Hematopoietic multipotent progenitor cell treated with erythropoietin and hydrocortisone succinate and interleukin-3 and kit ligand, for 15 days (in vitro differentiated cells): ENCODE data around the gene CTDSP1.
A peak's percentile ranks its signal among the peaks of the same experiment; 100 is the strongest.

Source experiments
- DNase-seq: peaks from one replicate; pipeline ENCODE4 v3.0.0-alpha.2; 2015; ENCODE audit warnings: low spot score

Gene CTDSP1

DNA sequence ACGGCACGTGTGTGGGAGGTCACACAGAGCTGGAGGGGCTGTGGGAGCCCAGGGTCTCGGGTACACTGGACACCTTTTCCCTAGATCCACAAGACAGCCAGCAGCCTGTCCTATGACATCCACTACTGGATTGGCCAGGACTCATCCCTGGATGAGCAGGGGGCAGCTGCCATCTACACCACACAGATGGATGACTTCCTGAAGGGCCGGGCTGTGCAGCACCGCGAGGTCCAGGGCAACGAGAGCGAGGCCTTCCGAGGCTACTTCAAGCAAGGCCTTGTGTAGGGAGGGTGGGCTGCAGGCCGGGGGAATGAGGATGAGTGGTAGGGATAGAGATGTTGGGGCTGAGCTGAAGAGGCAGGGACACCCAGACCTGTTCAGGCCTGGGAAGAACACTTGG, 25.9 kb downstream of the CTDSP1 start:
- no peak for DNase-seq

DNA sequence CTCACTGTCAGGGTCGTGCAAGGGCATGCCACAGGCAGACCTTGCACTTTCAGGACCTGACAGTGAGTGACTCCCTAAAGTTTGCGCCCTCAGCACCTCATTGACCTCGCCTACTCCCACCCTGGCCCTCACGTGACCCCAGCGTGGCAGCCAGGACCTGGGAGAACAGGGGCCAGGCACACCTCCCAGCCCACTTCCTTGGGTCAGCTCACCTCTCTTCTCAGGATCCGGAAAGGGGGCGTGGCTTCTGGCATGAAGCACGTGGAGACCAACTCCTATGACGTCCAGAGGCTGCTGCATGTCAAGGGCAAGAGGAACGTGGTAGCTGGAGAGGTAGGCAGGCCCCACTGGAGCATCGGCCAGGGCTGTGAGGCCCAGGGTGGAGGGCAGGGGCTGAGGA, 28.1 kb downstream of the CTDSP1 start:
- no peak for DNase-seq

DNA sequence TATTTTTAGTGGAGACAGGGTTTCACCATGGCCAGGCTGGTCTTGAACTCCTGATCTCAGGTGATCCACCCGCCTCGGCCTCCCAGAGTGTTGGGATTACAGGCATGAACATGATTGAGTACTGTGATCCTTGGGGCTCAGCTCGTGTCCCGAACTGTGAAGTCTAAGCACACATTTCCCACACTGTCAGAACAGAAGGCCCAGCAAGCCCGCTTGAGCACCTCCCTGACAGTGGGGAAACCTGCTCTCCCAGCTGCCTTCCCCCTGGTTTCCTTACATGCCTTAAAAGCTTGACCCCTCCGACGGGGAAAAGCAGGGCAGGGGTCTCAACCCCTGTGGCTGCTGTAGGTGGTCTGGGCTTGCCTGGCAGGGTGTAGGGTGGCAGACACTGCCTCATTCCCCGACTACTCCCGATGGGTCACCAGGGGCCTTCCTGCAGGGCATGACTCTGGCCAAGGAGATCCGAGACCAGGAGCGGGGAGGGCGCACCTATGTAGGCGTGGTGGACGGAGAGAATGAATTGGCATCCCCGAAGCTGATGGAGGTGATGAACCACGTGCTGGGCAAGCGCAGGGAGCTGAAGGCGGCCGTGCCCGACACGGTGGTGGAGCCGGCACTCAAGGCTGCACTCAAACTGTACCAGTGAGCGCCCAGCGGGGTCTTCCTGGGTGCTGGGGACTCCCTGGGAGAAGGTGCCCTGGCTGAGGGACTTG, 29.3 kb downstream of the CTDSP1 start:
- DNase-seq = no peak

DNA sequence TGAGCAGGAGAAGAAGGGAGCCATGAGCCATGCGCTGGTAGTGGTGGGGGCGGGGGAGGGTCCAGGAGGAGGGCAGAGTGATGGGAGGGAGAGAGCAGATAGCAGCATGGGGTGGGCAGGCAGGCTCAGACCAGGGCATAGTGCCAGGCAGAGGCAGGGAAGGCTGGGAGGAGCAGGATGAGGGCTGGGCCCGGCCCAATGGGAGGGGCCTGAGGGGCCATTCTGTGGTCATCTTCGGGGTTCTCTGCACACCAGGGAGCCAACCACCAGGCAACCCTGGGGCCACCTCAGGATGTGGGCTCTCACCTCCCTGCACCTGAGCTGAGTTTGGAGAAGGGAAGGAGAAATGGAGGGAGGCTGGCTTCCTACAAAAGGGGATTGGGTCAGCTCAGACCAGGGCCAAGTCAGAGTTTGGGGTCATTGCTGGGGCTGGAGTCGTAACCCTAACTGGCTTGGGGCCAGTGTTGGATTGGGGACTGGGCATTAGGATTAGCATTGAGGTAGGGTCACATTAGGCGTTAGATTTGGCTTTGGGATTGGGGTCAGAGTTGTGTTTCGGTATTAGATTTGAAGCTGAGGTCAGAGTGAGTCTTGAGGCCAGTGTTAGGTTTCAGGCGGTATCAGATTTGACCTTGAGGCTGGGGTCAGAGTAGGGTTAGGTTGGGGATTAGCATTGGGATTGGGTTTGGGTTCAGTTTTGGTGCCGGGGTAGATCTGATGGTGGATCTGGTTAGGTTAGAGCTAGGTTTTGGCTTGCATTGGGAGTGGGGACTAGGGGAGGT, 30.4 kb downstream of the CTDSP1 start:
- peak; percentile 59 for DNase-seq

DNA sequence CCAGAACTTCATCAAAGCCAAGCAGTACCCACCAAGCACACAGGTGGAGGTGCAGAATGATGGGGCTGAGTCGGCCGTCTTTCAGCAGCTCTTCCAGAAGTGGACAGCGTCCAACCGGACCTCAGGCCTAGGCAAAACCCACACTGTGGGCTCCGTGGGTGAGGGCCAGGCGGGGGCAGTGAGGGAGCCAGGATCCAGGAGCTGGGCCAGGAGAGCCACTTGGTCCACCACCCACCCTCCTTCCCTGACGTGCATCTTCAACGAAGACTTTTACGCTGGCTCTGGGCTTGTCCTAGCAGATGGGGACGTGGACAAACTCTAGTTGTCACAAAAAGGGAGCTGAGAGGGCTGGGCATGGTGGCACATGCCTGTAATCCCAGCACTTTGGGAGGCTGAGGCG, 31.1 kb downstream of the CTDSP1 start:
- no peak for DNase-seq

DNA sequence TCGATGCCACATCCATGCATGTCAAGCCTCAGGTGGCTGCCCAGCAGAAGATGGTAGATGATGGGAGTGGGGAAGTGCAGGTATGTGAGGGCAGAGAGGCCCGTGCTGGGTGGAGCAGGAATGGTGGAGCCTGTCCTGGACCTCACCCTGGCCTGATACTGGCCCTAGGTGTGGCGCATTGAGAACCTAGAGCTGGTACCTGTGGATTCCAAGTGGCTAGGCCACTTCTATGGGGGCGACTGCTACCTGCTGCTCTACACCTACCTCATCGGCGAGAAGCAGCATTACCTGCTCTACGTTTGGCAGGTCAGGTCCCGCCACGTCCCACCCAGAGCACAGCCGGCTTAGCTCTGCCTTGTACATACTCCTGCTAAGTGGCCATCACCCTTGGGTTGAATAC, 32.2 kb downstream of the CTDSP1 start:
- DNase-seq = no peak

DNA sequence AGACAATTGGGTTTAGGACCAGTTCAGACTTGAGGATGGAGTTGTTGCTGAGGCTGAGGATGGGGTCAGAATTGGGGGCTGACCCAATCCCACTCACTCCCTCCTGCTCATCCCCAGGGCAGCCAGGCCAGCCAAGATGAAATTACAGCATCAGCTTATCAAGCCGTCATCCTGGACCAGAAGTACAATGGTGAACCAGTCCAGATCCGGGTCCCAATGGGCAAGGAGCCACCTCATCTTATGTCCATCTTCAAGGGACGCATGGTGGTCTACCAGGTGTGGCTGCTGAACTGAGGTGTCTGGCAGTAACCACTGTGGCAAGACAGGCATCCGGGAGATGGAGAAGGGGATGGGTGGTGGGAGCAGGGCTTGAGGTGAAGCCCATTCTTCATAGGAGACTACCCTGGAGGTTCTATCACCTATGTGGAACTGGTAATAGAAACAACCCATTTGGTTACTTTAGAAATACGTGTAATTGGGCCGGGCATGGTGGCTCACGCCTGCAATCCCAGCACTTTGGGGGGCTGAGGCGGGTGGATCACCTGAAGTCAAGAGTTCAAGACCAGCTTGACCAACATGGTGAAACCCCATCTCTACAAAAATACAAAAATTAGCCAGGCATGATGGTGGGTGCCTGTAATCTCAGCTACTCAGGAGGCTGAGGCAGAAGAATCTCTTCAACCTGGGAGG, 33.2 kb downstream of the CTDSP1 start:
- DNase-seq = no peak

DNA sequence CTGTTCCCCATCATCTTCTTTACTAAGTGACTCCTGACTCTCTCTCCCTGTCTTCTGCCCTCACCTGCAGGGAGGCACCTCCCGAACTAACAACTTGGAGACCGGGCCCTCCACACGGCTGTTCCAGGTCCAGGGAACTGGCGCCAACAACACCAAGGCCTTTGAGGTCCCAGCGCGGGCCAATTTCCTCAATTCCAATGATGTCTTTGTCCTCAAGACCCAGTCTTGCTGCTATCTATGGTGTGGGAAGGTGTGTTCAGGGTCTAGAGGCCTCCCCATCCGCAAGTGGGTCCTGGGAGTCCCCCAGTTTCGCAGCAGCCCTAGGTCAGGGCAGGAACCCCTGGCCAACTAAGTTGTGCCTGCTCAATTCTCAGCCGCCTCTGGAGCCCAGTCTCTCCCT, 34.8 kb downstream of the CTDSP1 start:
- DNase-seq = no peak

DNA sequence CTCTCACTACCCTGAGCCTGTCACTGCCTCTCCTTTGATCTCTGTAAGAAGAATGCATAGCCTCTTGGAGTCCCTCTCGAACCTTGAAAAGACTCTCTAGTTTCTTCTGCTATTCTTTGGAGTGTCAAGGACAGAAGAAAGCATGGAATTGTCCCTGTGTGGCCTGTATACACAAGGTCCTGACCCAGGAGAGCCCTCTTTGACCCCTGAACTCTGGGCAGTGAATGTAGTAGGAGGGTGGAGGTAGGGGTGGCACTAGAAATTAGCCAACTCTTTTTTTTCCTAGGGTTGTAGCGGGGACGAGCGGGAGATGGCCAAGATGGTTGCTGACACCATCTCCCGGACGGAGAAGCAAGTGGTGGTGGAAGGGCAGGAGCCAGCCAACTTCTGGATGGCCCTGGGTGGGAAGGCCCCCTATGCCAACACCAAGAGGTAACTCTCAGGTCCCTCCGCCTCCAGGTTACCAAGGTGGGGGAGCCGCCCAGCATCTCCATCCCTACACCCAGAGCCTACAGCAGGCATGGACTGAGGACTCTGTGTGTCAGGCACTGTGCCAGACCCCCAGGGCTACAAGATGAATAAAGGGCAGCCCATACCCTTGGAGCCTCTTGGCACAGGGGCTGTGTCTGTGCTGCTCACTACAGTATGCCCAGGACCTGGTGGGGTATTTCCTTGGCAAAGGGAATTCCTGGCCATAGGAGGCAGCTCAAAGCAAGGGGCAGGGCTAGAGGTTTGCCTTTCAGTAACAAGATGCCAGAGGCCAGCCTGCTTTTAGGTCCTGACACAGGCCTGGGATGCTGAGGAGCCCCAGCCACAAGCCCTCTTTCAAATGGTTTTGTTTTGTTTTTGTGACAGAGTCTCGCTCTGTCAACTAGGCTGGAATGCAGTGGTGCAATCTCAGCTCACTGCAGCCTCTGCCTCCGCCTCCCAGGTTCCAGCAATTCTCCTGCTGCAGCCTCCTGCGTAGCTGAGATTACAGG, 35.6 kb downstream of the CTDSP1 start:
- no peak for DNase-seq

DNA sequence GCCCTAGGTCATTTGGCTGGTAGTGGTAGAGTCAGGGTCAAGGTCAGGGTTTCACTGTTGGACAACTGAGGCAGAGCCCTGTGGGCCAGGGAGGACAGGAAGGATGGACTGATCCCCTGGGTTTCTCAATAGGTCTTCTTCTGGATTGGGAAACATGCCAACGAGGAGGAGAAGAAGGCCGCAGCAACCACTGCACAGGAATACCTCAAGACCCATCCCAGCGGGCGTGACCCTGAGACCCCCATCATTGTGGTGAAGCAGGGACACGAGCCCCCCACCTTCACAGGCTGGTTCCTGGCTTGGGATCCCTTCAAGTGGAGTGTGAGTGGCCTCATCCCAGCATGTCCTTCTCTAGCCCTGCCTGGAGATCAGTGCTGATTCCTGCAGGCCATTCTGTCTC, 37.3 kb downstream of the CTDSP1 start:
- no peak for DNase-seq

DNA sequence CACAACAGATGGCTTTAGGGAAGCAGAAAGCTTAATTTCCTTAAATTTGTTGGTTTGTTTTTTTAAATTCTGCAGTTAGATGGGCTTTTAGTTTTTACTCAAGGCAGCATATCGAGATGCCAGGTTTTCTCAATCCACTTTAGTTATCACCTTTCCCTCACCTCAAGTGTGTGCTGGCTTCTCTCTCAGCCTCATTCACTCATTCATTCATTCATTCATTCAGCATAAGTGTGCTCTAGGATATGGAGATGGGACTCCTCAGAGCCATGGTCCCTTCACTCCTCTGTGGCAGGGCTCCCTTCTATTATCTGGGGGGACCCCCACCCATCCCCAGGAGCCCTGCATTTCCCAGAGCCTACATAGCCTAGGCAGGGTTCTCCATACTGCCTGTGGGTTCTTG, 38.3 kb downstream of the CTDSP1 start:
- DNase-seq = no peak

DNA sequence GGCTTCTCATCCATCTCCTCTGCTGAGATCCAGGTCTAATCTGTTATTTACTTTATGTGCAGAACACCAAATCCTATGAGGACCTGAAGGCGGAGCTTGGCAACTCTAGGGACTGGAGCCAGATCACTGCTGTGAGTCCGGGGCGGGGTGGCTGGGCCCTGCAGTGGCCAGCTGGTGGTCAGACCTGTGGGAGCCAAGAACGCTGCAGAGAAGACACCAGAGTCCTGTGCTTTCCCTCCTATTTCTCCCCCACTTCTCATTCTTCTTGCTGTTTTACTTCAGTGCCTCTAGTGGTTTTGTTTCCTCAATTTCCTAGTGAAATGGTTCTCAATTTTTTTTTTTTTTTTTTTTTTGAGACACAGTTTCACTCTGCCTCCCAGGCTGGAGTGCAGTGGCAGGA, 38.9 kb downstream of the CTDSP1 start:
- DNase-seq = no peak

DNA sequence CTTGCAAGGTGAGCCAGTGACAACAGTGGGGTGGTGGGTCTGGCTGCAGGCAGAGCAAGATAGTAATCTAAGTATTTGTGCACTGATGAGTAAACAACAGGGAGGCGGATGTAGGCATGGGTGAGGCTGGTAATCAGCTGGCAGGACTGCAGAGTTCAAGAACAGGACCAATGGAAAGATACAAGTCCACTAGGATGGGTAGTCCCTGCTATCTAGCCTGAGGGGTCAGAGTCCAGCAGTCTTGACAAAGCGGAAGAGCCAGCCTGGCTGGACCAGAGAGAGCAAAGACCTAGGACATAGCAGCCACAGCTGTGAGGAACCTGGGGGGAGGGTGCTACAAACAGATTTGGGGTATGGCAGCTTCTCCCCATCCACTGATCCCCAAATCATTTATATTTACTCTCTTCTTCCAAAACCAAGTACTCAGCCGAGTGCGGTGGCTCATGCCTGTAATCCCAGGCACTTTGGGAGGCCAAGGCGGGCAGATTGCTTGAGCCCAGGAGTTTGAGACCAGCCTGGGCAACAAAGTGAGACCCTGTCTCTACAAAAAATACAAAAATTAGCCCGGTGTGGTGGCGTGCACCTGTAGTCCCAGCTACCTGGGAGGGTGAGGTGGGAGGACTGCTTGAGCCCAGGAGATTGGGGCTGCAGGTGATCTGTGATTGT, 45.2 kb downstream of the CTDSP1 start:
- DNase-seq = no peak

DNA sequence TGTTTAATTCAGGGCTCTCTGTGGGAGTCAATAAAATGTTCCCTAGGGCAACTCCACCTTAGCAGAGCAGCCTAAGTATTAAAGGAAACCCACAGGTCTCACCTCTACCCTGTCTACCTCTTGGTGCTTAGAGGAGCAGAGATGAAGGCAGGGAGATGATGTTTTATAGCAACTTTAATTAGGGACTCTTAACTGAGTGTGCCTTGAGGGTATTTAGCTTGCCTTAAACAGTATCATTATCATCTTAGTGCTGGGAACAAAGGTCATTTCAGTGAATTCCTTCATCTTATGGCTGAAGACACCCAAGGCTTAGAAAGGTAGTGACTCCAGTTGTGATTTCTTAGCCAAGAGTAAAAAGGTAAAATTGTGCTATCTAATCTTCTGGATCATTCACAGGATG, 45.9 kb downstream of the CTDSP1 start:
- DNase-seq = no peak

DNA sequence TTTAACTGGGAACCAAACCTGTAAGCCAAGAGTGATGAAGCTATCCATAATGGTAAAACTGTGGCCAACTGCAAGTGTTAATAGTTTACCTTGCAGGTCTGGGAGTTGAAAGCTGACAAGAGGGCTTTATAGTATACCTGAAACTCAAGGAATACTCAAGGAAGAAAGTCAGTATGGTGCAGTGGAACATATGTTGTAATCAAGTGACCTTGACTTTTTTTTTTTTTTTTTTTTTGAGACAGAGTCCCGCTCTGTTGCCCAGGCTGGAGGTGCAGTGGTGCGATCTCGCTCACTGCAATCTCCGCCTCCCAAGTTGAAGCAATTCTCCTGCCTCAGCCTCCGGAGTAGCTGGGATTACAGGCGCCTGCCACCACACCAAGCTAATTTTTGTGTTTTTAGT, 46.9 kb downstream of the CTDSP1 start:
- DNase-seq = no peak

DNA sequence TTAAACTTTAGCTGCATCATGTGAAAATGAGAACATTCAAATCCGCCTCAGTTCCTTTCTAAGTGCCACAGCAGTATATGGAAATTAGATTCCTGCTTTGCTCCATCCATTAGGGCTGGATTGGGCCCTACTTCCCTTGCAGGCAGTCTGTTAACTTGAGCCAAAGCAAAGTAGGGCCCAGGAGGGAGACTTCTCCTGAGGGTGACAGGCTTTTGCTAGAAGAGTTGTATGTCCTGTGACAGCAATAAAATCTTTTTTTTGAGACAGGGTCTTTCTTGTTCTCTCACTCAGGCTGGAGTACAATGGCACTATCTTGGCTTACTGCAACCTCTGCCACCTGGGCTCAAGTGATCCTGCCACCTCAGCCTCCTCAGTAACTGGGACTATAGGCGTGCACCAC, 47.4 kb downstream of the CTDSP1 start:
- DNase-seq = no peak

DNA sequence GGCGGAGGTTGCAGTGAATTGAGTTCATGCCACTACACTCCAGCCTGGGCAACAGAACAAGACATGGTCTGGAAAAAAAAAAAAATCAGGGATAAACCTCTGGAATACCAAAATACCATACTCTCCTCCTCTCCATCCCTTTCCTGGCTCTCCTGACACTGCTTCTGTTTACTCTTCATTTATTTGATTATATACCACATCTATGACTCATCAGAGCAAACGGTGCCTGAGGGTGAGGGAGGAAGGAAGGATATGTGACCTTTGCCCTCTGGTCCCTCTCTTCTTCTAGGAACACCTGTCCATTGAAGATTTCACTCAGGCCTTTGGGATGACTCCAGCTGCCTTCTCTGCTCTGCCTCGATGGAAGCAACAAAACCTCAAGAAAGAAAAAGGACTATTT, 49.3 kb downstream of the CTDSP1 start:
- no peak for DNase-seq

DNA sequence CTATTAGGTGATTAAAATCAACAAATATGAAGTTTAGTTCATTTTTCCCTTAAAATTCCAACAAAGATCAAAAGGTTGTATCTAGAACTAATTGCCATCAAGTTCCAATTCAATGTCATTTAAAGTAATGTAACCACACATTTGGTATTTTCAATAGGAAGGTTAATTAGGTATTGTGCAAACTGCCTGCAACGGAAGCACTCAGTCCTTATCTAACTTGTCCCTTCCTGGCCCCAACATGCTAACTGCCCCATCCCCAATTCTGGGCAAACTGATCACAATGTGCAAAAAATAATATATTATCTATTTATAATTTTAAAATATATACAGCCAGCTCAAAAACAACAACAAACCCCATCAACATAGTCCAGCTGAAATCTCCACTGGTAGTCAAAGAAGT, 52.4 kb downstream of the CTDSP1 start:
- DNase-seq = no peak
